ENCODE measurements around the gene GRIK2. TPM values are rescaled to one million over a fixed set of nuclear protein-coding genes. Genes with fewer than 3 reads are reported as not detected.

GRIK2 gene
- total RNA-seq, 1 experiment from 2014 or later: 0.61 TPM

GRCh38 chr6:101391772-101392585 is 1.5 kb upstream of the GRIK2 start:
- intact Hi-C loops (cut with micrococcal nuclease; ENCODE audit: unreplicated experiment): no loop called here
- 0 out of 2 replicates have a peak, but pooled peaks cover 14% of the 10 kb centered on the region for H3K4me1 ChIP-seq (replicated peaks; ENCODE audit: insufficient read depth)
- no peaks in the 10 kb centered on the region for H3K36me3 ChIP-seq (ENCODE audit: low read depth)
- ChIA-PET CTCF (no interaction called here), POLR2A (ENCODE audit: unreplicated experiment) (no interaction called here)
- H3K4me3 ChIP-seq: no peak overlapping the region
- no peaks in the 10 kb centered on the region for H3K9me3 ChIP-seq (ENCODE audit: insufficient read depth, low read depth)
- H3K4me2 ChIP-seq: peak overlapping the region; percentile 93; the same call in 1 of the 2 replicates
- no peak for TF ChIP-seq CTCF (conservative IDR thresholded peaks at IDR 0.05)
- no peak for TF ChIP-seq EZH2 (IDR thresholded peaks at IDR 0.05; ENCODE audit: low read depth)
- H4K20me1 ChIP-seq (ENCODE audit: insufficient read depth): no peaks in the 10 kb centered on the region
- H2AFZ ChIP-seq: no peak overlapping the region
- H3K27me3 ChIP-seq (ENCODE audit: insufficient read depth, low read depth): peaks cover 41% of the 10 kb centered on the region
- no peak overlapping the region for H3K27ac ChIP-seq
- BruUV-seq (replicated peaks): no TSS peak
- DNase-seq: no peak
- no peaks in the 10 kb centered on the region for H3K79me2 ChIP-seq (ENCODE audit: low read depth)
- no peaks in the 10 kb centered on the region for H3K9me2 ChIP-seq (ENCODE audit: insufficient read depth)
- no peaks in the 10 kb centered on the region for H3F3A ChIP-seq (ENCODE audit: insufficient read depth, low read depth)

- DNase-seq: no peak
- CTCF ChIA-PET: no interaction called here
- H3K79me2 ChIP-seq (ENCODE audit: low read depth): no peaks in the 10 kb centered on the region
- H4K20me1 ChIP-seq (ENCODE audit: insufficient read depth): no peaks in the 10 kb centered on the region
- peak overlapping the region; percentile 59; the same call in 1 of the 2 replicates for H3K4me3 ChIP-seq
- no TSS peak for BruUV-seq (replicated peaks)
- H2AFZ ChIP-seq: no peak overlapping the region
- H3K27ac ChIP-seq: no peak overlapping the region
- H3K27me3 ChIP-seq (ENCODE audit: insufficient read depth, low read depth): peaks cover 41% of the 10 kb centered on the region
- H3F3A ChIP-seq (ENCODE audit: insufficient read depth, low read depth): no peaks in the 10 kb centered on the region
- peak overlapping the region; percentile 93 for H3K4me2 ChIP-seq
- no peaks in the 10 kb centered on the region for H3K36me3 ChIP-seq (ENCODE audit: low read depth)
- H3K9me2 ChIP-seq (ENCODE audit: insufficient read depth): no peaks in the 10 kb centered on the region
- POLR2A ChIA-PET (ENCODE audit: unreplicated experiment): no interaction called here
- no peak for TF ChIP-seq CTCF (conservative IDR thresholded peaks at IDR 0.05)
- TF ChIP-seq EZH2 (IDR thresholded peaks at IDR 0.05; ENCODE audit: low read depth): no peak
- intact Hi-C loops (cut with micrococcal nuclease; ENCODE audit: unreplicated experiment): no loop called here
- 0 out of 2 replicates have a peak, but pooled peaks cover 14% of the 10 kb centered on the region for H3K4me1 ChIP-seq (replicated peaks; ENCODE audit: insufficient read depth)
- H3K9me3 ChIP-seq (ENCODE audit: insufficient read depth, low read depth): no peaks in the 10 kb centered on the region
Measured at GRCh38 chr6:101392586-101393230, 800 bp upstream of the GRIK2 start.

GRCh38 chr6:101393829-101394251 is 332 bp downstream of the GRIK2 start:
- ChIA-PET CTCF (interaction anchor here (0.6 kb wide), 1 partner anchor 424 kb away, joined by 3 read pairs; no protein-coding TSS in a partner anchor), POLR2A (ENCODE audit: unreplicated experiment) (interaction anchor here (0.5 kb wide), 1 partner anchor 1475 kb away, joined by 3 read pairs; no protein-coding TSS in a partner anchor)
- H3K4me2 ChIP-seq: peak overlapping the region; percentile 93
- no peaks in the 10 kb centered on the region for H4K20me1 ChIP-seq (ENCODE audit: insufficient read depth)
- peak overlapping the region; percentile 59 for H3K4me3 ChIP-seq
- intact Hi-C loops (cut with micrococcal nuclease; ENCODE audit: unreplicated experiment): no loop called here
- H3K9me3 ChIP-seq (ENCODE audit: insufficient read depth, low read depth): no peaks in the 10 kb centered on the region
- no peaks in the 10 kb centered on the region for H3F3A ChIP-seq (ENCODE audit: insufficient read depth, low read depth)
- H3K9me2 ChIP-seq (ENCODE audit: insufficient read depth): no peaks in the 10 kb centered on the region
- 0 out of 2 replicates have a peak, but pooled peaks cover 14% of the 10 kb centered on the region for H3K4me1 ChIP-seq (replicated peaks; ENCODE audit: insufficient read depth)
- peak overlapping the region; percentile 89 for H2AFZ ChIP-seq
- TF ChIP-seq EZH2 (IDR thresholded peaks at IDR 0.05; ENCODE audit: low read depth) (no peak), CTCF (conservative IDR thresholded peaks at IDR 0.05) (no peak)
- no TSS peak for BruUV-seq (replicated peaks)
- H3K79me2 ChIP-seq (ENCODE audit: low read depth): no peaks in the 10 kb centered on the region
- DNase-seq: no peak
- no peak overlapping the region for H3K27ac ChIP-seq
- peaks cover 41% of the 10 kb centered on the region for H3K27me3 ChIP-seq (ENCODE audit: insufficient read depth, low read depth)
- H3K36me3 ChIP-seq (ENCODE audit: low read depth): no peaks in the 10 kb centered on the region

Measured in PC-9 (cell line).